GM12874 (cell line): ENCODE data around the gene RIBC2.
A peak's percentile ranks its signal among the peaks of the same experiment; 100 is the strongest.

ENCODE experiments used
- TF ChIP-seq, protein P1 (sequence below): IDR thresholded peaks from 2 replicates; pipeline ENCODE4 v1.5.1; 2011; ENCODE audit warnings: low read depth, mild to moderate bottlenecking, control low read depth, low read length, moderate library complexity; ENCODE audit not compliant: insufficient read depth

The RIBC2 gene

DNA sequence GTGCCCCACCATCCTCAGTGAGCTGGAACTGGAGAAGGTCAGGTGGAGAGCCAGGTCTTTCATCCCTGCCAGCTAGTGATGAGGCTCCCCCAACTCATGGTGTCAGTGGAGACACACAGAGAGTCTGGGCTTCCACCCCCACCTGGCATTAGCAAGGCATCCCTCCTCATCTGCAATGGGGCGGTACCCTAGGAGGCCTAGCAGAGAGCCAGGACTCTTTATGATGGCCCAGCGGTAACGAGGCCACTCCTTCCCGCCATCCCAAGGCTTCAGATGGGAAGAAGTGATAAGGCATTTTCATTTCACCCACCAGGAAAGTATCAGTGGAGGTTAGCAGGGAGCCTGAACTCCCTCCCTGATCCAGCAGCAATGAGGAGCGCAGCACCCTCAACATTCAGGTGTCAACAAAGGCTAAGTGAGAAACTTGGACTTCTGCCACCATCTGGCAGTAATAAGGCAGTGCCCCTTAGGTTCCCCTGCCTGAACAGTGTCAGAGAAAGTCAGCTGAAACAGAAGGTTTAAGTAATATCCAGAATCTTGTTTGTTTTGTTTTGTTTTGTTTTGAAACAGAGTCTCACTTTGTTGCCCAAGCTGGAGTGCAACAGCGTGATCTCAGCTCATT, 48.7 kb downstream of the RIBC2 start:
- TF ChIP-seq, protein P1, sequence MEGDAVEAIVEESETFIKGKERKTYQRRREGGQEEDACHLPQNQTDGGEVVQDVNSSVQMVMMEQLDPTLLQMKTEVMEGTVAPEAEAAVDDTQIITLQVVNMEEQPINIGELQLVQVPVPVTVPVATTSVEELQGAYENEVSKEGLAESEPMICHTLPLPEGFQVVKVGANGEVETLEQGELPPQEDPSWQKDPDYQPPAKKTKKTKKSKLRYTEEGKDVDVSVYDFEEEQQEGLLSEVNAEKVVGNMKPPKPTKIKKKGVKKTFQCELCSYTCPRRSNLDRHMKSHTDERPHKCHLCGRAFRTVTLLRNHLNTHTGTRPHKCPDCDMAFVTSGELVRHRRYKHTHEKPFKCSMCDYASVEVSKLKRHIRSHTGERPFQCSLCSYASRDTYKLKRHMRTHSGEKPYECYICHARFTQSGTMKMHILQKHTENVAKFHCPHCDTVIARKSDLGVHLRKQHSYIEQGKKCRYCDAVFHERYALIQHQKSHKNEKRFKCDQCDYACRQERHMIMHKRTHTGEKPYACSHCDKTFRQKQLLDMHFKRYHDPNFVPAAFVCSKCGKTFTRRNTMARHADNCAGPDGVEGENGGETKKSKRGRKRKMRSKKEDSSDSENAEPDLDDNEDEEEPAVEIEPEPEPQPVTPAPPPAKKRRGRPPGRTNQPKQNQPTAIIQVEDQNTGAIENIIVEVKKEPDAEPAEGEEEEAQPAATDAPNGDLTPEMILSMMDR = 0 out of 2 replicates have a peak, but pooled peaks have one; percentile 11

DNA sequence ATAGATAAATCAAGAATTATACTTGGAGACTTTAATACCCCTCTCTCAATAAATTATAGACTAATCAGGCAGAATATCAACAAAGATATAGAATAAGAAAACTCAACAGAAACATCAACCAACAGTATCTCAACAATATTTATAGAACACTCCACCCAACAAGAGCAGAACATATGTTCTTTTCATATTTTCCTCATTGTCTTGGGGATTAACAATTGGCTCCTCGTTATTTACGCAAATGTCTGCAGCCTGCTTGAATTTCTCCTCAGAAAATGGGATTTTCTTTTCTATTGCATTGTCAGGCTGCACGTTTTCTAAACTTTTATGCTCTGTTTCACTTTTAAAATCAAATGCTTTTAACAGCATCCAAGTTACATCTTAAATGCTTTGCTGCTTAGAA, 52.1 kb downstream of the RIBC2 start:
- TF ChIP-seq, protein P1 = no peak

DNA sequence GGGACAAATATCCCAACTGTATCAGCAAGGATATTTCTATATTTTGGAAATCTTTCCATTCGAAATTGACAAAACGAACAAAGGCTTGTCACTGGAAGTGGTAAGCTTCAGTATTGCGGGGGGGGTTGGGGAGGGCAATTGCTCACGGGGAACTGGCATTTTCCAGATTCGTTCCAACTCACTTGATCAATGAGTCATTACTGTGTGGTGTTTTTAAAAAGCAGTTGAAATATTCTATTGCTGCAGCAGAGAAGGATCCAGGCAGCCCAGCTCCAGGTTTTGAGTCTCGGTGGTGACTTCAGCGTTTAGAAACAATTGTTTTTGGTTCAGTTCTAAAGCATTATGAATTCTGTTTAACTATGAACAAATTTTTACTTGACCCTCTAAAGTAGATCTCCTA, 55.4 kb downstream of the RIBC2 start:
- TF ChIP-seq, protein P1 = no peak

DNA sequence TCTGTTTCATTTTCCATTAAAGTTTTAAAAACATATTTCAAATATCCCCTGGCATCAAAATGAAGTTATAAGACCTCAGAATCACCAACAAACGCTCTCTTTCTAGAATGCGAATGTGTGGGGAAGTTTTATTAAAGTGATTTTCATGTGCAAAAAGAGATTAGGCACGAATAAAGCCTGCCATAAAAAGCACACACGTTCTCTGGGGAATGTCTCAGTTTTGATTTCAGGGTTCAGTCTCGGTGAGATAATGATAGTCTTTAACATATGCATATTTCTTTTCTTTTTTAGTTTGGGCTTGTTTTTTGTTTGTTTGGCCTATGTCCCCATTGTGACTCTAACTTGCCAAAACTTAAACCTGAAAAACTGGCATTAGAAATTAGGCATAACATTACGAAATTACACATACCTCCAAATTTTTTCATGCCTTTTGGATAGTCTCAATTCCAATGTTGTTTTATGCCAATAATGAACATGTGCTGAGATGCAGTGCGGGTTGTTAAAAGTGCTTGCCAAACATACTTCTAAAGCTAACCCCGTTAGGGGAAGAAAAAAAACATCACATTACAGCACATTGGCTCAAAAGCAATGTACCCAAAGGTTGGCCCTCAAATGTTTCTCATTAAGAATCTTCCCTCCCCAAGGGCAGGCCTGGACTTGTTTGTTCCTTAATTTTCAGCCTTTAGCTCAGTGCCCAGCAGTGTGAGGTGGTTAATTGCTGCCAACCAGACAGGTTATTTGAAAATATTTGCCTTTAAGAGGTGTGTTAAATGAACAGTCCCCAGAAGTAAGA, 56.0 kb downstream of the RIBC2 start:
- TF ChIP-seq, protein P1 = no peak

DNA sequence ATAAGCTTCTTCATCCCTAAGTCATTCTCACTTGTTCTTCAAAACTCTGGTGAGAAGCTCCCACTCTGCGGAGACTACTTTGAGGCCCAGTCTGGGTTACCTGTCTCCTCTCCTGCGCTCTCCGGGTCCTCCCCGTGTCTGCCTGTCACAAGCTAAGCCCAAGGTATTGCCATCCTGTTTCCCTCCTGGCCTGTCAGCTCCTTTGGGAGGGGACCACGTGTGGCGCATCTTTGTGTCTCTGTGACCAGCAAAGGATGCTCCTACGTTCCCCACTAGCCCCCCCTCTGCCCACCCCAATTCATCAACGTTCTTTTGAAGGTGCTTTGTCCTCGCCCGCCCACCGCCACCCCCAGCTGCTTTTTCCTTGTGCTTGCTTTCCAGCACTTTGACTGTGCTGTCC, 57.4 kb downstream of the RIBC2 start:
- TF ChIP-seq, protein P1 = no peak

DNA sequence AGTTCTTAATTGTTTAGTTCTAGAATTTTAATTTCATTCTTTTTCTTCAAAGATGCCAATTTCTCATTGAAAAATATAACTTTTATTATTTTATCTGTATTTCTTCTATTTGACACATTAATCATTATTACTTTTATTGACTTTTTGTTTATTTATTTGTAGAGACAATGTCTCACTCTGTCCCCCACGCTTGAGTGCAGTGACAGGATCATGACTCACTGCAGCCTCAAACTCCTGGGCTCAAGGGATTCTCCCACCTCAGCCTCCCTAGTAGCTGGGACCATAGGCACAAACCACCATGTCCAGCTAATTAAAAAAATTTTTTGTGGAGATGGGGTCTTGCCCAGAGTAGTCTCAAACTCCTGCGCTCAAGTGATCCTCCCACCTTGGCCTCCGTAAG, 58.9 kb downstream of the RIBC2 start:
- TF ChIP-seq, protein P1 = no peak

DNA sequence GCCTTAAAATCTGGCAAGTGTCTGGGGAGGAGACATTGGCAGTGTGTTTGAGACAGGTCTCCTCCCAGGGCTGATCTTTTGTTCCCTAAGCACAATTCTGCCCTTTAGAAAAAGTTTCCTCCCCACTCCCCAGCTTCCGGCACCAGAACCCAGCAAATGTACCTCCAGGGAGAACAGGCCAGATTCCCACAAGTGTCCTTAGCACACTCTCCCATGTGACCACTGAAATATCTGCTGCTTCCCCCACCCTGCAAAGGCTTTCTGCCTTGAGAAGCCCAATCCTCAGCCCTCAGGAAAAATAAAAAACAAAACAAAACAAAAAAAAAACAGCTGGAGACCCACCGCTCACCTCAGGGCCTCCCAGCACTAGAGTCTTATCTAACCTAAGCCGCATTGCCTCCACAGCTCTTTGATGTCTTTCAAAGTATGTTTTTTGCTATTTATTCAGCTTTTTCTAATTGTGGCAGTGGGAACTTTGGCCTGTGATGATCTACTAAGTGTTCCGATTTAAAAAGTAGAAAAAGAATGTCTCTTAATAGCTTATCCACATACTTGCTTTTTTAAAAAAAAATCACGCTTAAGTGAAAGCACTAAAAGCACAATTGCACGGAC, 60.2 kb downstream of the RIBC2 start:
- TF ChIP-seq, protein P1 = no peak
